Right lobe of liver (tissue), 4 donors: ENCODE results near the gene OR6B1.

Source experiments
- POLR2A ChIP-seq: fragments of 450-650 bp; IDR thresholded peaks from one replicate; pipeline ENCODE4 v1.6.1; 2017; ENCODE audit warnings: antibody characterized with exemption, mild to moderate bottlenecking
- TF ChIP-seq, protein P1 (sequence below), 4 donors: fragments of 200-600 bp in 3 of 4; fragments of 450-650 bp in 1 of 4; IDR thresholded peaks; one replicate each; pipeline versions ENCODE4 v1.5.1 to v1.8.0; 2016 to 2022; ENCODE audit warnings: antibody characterized with exemption in 4 of 4, mild to moderate bottlenecking in 2 of 4
- donor health status: DM: no; HTN: no; CAD: no.
- donor health status: DM: no; HTN: no; CAD: no.
- donor health status: DM: no; HTN: yes; CAD: no.

- TF ChIP-seq, protein P1, sequence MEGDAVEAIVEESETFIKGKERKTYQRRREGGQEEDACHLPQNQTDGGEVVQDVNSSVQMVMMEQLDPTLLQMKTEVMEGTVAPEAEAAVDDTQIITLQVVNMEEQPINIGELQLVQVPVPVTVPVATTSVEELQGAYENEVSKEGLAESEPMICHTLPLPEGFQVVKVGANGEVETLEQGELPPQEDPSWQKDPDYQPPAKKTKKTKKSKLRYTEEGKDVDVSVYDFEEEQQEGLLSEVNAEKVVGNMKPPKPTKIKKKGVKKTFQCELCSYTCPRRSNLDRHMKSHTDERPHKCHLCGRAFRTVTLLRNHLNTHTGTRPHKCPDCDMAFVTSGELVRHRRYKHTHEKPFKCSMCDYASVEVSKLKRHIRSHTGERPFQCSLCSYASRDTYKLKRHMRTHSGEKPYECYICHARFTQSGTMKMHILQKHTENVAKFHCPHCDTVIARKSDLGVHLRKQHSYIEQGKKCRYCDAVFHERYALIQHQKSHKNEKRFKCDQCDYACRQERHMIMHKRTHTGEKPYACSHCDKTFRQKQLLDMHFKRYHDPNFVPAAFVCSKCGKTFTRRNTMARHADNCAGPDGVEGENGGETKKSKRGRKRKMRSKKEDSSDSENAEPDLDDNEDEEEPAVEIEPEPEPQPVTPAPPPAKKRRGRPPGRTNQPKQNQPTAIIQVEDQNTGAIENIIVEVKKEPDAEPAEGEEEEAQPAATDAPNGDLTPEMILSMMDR (IDR thresholded peaks at IDR 0.05), result no peak
- TF ChIP-seq POLR2A, result no peak
Measured at GRCh38 chr7:143975617-143976016, 24.5 kb upstream of the OR6B1 start.
